ENCODE results near the gene FBXL16.
"Not testable (repeated sequence)": the region's sequence is repeated elsewhere in the genome, so short reads cannot be mapped to it uniquely, and the experiment has no call there.

Gene FBXL16

GRCh38 chr16:705431-706188 lies at the start of gene FBXL16:
FBXL16 (minus strand) TSS chr16:705801; CDS start chr16:697405, 8,396 bp downstream.
- DNase-seq (ENCODE audit: low read depth) = no peak

- no peak for DNase-seq (ENCODE audit: low read depth)
Observed at GRCh38 chr16:754656-755055, 49.1 kb upstream of the FBXL16 start.

GRCh38 chr16:754121-754607 lies 48.6 kb upstream of the FBXL16 start:
- DNase-seq (ENCODE audit: low read depth) = not testable (repeated sequence)

GRCh38 chr16:752007-752312 lies 46.4 kb upstream of the FBXL16 start:
- no peak for DNase-seq (ENCODE audit: low read depth)

- no peak for DNase-seq (ENCODE audit: low read depth)
Observed at GRCh38 chr16:751152-752006, 45.8 kb upstream of the FBXL16 start.

- no peak for DNase-seq (ENCODE audit: low read depth)
Observed at GRCh38 chr16:750485-750884, 44.9 kb upstream of the FBXL16 start.

- no peak for DNase-seq (ENCODE audit: low read depth)
Observed at GRCh38 chr16:749010-749409, 43.4 kb upstream of the FBXL16 start.

- DNase-seq (ENCODE audit: low read depth) = no peak
Observed at GRCh38 chr16:747978-748746, 42.6 kb upstream of the FBXL16 start.

- DNase-seq (ENCODE audit: low read depth) = no peak
Observed at GRCh38 chr16:746637-747036, 41.0 kb upstream of the FBXL16 start.

- no peak for DNase-seq (ENCODE audit: low read depth)
Observed at GRCh38 chr16:745739-746138, 40.1 kb upstream of the FBXL16 start.

GRCh38 chr16:743794-744500 lies 38.3 kb upstream of the FBXL16 start:
- no peak for DNase-seq (ENCODE audit: low read depth)

- DNase-seq (ENCODE audit: low read depth) = not testable (repeated sequence)
Observed at GRCh38 chr16:742894-743293, 37.3 kb upstream of the FBXL16 start.

GRCh38 chr16:741986-742629 lies 36.5 kb upstream of the FBXL16 start:
- DNase-seq (ENCODE audit: low read depth) = no peak

GRCh38 chr16:740764-741505 lies 35.3 kb upstream of the FBXL16 start, which contains the start of gene CIAO3:
CIAO3 (minus strand) TSS chr16:740997; CDS start chr16:740985, 12 bp downstream.
- DNase-seq (ENCODE audit: low read depth) = peak; percentile 97

GRCh38 chr16:740459-740763 lies 34.8 kb upstream of the FBXL16 start:
- DNase-seq (ENCODE audit: low read depth) = no peak

GRCh38 chr16:739560-740458 lies 34.2 kb upstream of the FBXL16 start:
- DNase-seq (ENCODE audit: low read depth) = no peak

- DNase-seq (ENCODE audit: low read depth) = no peak
Observed at GRCh38 chr16:736936-737481, 31.4 kb upstream of the FBXL16 start.

GRCh38 chr16:735982-736453 lies 30.4 kb upstream of the FBXL16 start:
- no peak for DNase-seq (ENCODE audit: low read depth)
